Measurements from ENCODE around the gene ZNF444. TPM values are rescaled to one million over a fixed set of nuclear protein-coding genes. Genes with fewer than 3 reads are reported as not detected.
A peak's percentile ranks its signal among the peaks of the same experiment; 100 is the strongest.

Gene ZNF444
- total RNA-seq, 1 experiment from 2014 or later = 84.0 TPM

- Mint-ChIP-seq H3K9me3 (no peaks in the 10 kb centered on the region), H3K27me3 (ENCODE audit: low read depth) (peaks cover 2% of the 10 kb centered on the region; the same call in 1 of the 2 replicates), H3K4me3 (no peak overlapping the region), H3K27ac (no peak overlapping the region), H3K4me1 (no peaks in the 10 kb centered on the region), H3K36me3 (no peaks in the 10 kb centered on the region)
- ATAC-seq (peak; percentile 43), DNase-seq (ENCODE audit: low spot score) (no peak)
- ChIA-PET POLR2A (no interaction called here), CTCF (interaction anchor here (1.2 to 3.6 kb wide), 3 partner anchors 12 to 142 kb away, joined by 3 to 30 read pairs (median 4); no protein-coding TSS in a partner anchor)
- peak; percentile 59; the same call in 1 of the 2 replicates for TF ChIP-seq ZNF317 (CRISPR knock-in tag; IDR thresholded peaks at IDR 0.05; ENCODE audit: borderline replicate concordance, low read depth)
- TF ChIP-seq, protein P1, sequence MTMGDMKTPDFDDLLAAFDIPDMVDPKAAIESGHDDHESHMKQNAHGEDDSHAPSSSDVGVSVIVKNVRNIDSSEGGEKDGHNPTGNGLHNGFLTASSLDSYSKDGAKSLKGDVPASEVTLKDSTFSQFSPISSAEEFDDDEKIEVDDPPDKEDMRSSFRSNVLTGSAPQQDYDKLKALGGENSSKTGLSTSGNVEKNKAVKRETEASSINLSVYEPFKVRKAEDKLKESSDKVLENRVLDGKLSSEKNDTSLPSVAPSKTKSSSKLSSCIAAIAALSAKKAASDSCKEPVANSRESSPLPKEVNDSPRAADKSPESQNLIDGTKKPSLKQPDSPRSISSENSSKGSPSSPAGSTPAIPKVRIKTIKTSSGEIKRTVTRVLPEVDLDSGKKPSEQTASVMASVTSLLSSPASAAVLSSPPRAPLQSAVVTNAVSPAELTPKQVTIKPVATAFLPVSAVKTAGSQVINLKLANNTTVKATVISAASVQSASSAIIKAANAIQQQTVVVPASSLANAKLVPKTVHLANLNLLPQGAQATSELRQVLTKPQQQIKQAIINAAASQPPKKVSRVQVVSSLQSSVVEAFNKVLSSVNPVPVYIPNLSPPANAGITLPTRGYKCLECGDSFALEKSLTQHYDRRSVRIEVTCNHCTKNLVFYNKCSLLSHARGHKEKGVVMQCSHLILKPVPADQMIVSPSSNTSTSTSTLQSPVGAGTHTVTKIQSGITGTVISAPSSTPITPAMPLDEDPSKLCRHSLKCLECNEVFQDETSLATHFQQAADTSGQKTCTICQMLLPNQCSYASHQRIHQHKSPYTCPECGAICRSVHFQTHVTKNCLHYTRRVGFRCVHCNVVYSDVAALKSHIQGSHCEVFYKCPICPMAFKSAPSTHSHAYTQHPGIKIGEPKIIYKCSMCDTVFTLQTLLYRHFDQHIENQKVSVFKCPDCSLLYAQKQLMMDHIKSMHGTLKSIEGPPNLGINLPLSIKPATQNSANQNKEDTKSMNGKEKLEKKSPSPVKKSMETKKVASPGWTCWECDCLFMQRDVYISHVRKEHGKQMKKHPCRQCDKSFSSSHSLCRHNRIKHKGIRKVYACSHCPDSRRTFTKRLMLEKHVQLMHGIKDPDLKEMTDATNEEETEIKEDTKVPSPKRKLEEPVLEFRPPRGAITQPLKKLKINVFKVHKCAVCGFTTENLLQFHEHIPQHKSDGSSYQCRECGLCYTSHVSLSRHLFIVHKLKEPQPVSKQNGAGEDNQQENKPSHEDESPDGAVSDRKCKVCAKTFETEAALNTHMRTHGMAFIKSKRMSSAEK (CRISPR knock-in tag; IDR thresholded peaks at IDR 0.05; ENCODE audit: borderline replicate concordance) = no peak
Observed at GRCh38 chr19:56167064-56167578, 26.0 kb downstream of the ZNF444 start.

GRCh38 chr19:56170261-56170660, 29.2 kb downstream of the ZNF444 start:
- DNase-seq (ENCODE audit: low spot score) = no peak
- H3K9me3 Mint-ChIP-seq = no peaks in the 10 kb centered on the region
- peaks cover 5% of the 10 kb centered on the region; the same call in 1 of the 2 replicates for H3K27me3 Mint-ChIP-seq (ENCODE audit: low read depth)
- TF ChIP-seq GABPB1 (CRISPR knock-in tag; IDR thresholded peaks at IDR 0.05) = peak; percentile 63; the same call in 1 of the 2 replicates
- TF ChIP-seq NFYB (CRISPR knock-in tag; conservative IDR thresholded peaks at IDR 0.05; ENCODE audit: low read depth) = no peak
- H3K4me3 Mint-ChIP-seq = no peak overlapping the region
- CTCF ChIA-PET = interaction anchor here (1.5 to 4.6 kb wide), 3 partner anchors 16 to 89 kb away, joined by 4 to 73 read pairs (median 9); no protein-coding TSS in a partner anchor
- peaks cover under 1% of the 10 kb centered on the region; the same call in 1 of the 2 replicates for H3K4me1 Mint-ChIP-seq
- POLR2A ChIA-PET = no interaction called here
- H3K27ac Mint-ChIP-seq = no peak overlapping the region
- ATAC-seq = no peak
- no peaks in the 10 kb centered on the region for H3K36me3 Mint-ChIP-seq

DNA sequence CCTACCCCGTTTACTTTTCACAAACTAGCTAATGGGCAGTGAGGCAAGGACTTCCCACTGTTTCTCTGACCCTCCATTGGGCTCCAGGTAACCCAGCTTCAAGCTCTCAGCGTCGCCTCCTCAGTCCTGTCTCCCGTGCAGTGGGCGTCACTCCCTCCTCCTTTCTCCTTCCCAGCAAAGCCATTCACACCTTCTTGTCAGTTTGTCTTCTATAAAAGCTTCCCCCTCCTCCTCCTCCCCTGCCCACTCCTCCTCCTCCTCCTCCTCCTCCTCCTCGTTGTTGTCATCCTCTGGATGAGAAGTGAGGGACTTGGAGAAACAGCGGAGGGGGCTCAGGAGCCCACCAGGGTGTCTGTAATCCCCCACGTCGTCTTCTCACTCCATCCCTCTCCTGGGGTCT, 33.0 kb downstream of the ZNF444 start:
- POLR2A ChIA-PET = no interaction called here
- H3K27ac Mint-ChIP-seq = no peak overlapping the region
- TF ChIP-seq ESRRA (CRISPR knock-in tag; IDR thresholded peaks at IDR 0.05; ENCODE audit: borderline replicate concordance) (no peak), NR3C1 (CRISPR knock-in tag; conservative IDR thresholded peaks at IDR 0.05; ENCODE audit: low read depth) (no peak), FOXJ3 (CRISPR knock-in tag; IDR thresholded peaks at IDR 0.05; ENCODE audit: borderline replicate concordance) (no peak), ETV6 (CRISPR knock-in tag; IDR thresholded peaks at IDR 0.05) (no peak), ZBTB43 (CRISPR knock-in tag; IDR thresholded peaks at IDR 0.05) (no peak), CBFB (CRISPR knock-in tag; IDR thresholded peaks at IDR 0.05; ENCODE audit: low read depth) (no peak), ATF3 (CRISPR knock-in tag; conservative IDR thresholded peaks at IDR 0.05) (no peak), MAX (CRISPR knock-in tag; IDR thresholded peaks at IDR 0.05) (no peak), ZNF423 (CRISPR knock-in tag; IDR thresholded peaks at IDR 0.05) (no peak)
- TF ChIP-seq, protein P2, sequence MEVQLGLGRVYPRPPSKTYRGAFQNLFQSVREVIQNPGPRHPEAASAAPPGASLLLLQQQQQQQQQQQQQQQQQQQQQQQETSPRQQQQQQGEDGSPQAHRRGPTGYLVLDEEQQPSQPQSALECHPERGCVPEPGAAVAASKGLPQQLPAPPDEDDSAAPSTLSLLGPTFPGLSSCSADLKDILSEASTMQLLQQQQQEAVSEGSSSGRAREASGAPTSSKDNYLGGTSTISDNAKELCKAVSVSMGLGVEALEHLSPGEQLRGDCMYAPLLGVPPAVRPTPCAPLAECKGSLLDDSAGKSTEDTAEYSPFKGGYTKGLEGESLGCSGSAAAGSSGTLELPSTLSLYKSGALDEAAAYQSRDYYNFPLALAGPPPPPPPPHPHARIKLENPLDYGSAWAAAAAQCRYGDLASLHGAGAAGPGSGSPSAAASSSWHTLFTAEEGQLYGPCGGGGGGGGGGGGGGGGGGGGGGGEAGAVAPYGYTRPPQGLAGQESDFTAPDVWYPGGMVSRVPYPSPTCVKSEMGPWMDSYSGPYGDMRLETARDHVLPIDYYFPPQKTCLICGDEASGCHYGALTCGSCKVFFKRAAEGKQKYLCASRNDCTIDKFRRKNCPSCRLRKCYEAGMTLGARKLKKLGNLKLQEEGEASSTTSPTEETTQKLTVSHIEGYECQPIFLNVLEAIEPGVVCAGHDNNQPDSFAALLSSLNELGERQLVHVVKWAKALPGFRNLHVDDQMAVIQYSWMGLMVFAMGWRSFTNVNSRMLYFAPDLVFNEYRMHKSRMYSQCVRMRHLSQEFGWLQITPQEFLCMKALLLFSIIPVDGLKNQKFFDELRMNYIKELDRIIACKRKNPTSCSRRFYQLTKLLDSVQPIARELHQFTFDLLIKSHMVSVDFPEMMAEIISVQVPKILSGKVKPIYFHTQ (CRISPR knock-in tag; IDR thresholded peaks at IDR 0.05) = no peak
- TF ChIP-seq, protein P3, sequence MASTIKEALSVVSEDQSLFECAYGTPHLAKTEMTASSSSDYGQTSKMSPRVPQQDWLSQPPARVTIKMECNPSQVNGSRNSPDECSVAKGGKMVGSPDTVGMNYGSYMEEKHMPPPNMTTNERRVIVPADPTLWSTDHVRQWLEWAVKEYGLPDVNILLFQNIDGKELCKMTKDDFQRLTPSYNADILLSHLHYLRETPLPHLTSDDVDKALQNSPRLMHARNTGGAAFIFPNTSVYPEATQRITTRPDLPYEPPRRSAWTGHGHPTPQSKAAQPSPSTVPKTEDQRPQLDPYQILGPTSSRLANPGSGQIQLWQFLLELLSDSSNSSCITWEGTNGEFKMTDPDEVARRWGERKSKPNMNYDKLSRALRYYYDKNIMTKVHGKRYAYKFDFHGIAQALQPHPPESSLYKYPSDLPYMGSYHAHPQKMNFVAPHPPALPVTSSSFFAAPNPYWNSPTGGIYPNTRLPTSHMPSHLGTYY (CRISPR knock-in tag; IDR thresholded peaks at IDR 0.05) = no peak
- TF ChIP-seq, protein P1 (CRISPR knock-in tag; IDR thresholded peaks at IDR 0.05; ENCODE audit: borderline replicate concordance) = no peak

More for the DNA sequence above, 33.0 kb downstream of the ZNF444 start:
- ATAC-seq = no peak
- Mint-ChIP-seq H3K9me3 (no peaks in the 10 kb centered on the region), H3K4me3 (no peak overlapping the region), H3K36me3 (no peaks in the 10 kb centered on the region), H3K4me1 (peaks cover 4% of the 10 kb centered on the region; the same call in 1 of the 2 replicates), H3K27me3 (ENCODE audit: low read depth) (peaks cover 2% of the 10 kb centered on the region; the same call in 1 of the 2 replicates)
- CTCF ChIA-PET = interaction anchor here (0.8 to 3.1 kb wide), 5 partner anchors 19 to 136 kb away, joined by 3 to 18 read pairs (median 14); no protein-coding TSS in a partner anchor
- DNase-seq (ENCODE audit: low spot score) = no peak
